ENCODE measurements around the gene ADAM12.

Gene ADAM12

DNA sequence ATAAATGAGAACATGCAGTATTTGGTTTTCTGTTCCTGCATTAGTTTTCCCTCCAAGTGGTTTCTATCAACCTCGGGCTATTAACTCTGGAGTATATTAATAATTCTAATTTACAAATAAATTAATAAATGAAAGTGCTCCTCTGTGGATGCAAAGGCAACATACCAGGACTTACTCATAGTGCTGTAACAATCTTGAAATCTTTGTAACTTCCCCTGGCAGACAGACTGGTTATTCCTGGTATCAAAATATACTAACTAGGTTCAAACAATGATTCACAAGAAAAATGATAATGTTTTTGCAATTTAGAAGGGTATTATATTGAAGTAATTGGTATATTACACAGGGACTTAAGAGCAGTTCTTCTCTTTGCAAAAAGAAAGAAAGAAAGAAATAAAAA, 314.7 kb downstream of the ADAM12 start:
- POLR2A ChIA-PET, result no interaction called here
- no peak for DNase-seq (ENCODE audit: extremely low spot score)
- TF ChIP-seq CTBP1 (IDR thresholded peaks at IDR 0.05; ENCODE audit: borderline replicate concordance), result no peak
- TF ChIP-seq LEF1 (IDR thresholded peaks at IDR 0.05; ENCODE audit: borderline replicate concordance), result no peak
- no peak for TF ChIP-seq FOXM1 (IDR thresholded peaks at IDR 0.05; ENCODE audit: borderline replicate concordance)
- TF ChIP-seq SP1 (IDR thresholded peaks at IDR 0.05), result no peak
- no peak for TF ChIP-seq ZNF384 (IDR thresholded peaks at IDR 0.05)
- CTCF ChIA-PET, result no interaction called here

- ChIA-PET CTCF (no interaction called here), POLR2A (no interaction called here)
- TF ChIP-seq NFRKB (IDR thresholded peaks at IDR 0.05) (no peak), HDGF (IDR thresholded peaks at IDR 0.05; ENCODE audit: borderline replicate concordance) (no peak), FOXA1 (IDR thresholded peaks at IDR 0.05) (no peak), SP1 (IDR thresholded peaks at IDR 0.05) (no peak), ELF4 (IDR thresholded peaks at IDR 0.05) (no peak), SUZ12 (IDR thresholded peaks at IDR 0.05) (no peak), LEF1 (IDR thresholded peaks at IDR 0.05; ENCODE audit: borderline replicate concordance) (no peak), ZNF384 (IDR thresholded peaks at IDR 0.05) (no peak), FOXM1 (IDR thresholded peaks at IDR 0.05; ENCODE audit: borderline replicate concordance) (no peak), CTBP1 (IDR thresholded peaks at IDR 0.05; ENCODE audit: borderline replicate concordance) (no peak)
- TF ChIP-seq, protein P1, sequence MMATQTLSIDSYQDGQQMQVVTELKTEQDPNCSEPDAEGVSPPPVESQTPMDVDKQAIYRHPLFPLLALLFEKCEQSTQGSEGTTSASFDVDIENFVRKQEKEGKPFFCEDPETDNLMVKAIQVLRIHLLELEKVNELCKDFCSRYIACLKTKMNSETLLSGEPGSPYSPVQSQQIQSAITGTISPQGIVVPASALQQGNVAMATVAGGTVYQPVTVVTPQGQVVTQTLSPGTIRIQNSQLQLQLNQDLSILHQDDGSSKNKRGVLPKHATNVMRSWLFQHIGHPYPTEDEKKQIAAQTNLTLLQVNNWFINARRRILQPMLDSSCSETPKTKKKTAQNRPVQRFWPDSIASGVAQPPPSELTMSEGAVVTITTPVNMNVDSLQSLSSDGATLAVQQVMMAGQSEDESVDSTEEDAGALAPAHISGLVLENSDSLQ (IDR thresholded peaks at IDR 0.05), result no peak
- no peak for DNase-seq (ENCODE audit: extremely low spot score)
Measured at GRCh38 chr10:126072622-126073021, 315.7 kb downstream of the ADAM12 start.

DNA sequence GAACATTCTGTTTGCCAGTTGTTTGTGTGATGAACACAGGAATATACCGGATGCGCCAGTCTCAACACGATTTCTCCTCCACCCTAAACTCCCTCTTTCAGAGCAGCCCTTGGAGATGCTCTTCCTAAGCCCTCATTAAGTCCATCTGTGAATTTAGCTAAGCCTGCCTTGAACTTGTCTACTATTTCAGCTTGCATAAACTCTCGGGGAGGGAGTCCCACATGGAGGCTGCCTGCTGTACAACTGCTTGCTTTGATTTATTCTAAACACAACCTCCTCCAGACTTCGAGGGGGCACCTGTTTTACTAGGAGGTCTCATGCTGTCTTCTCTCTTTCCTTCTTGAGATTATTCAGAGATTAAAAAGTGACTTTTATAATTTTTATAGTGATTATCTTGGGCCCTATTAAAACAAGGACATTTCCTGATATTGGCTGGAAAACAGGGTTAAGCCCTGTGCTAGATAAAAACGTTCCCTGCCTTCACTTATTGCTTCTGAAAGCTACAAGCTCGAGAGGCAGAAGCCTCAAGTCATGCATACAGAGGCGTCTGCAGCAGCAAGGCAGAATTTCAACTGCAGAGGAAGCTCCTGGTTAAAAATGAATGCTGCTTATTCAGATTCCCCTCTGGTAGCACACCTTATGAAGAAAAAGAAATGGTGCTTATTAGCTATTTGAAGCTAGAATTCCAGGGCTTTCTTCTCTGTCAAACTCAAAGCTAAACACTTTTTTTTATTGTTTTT, 317.6 kb downstream of the ADAM12 start:
- no peak for TF ChIP-seq LEF1 (IDR thresholded peaks at IDR 0.05; ENCODE audit: borderline replicate concordance)
- no peak for TF ChIP-seq FOXK2 (IDR thresholded peaks at IDR 0.05)
- TF ChIP-seq, protein P1 (IDR thresholded peaks at IDR 0.05), result no peak
- no peak for TF ChIP-seq ZNF384 (IDR thresholded peaks at IDR 0.05)
- no peak for TF ChIP-seq CTBP1 (IDR thresholded peaks at IDR 0.05; ENCODE audit: borderline replicate concordance)
- TF ChIP-seq HDGF (IDR thresholded peaks at IDR 0.05; ENCODE audit: borderline replicate concordance), result no peak
- no peak for TF ChIP-seq ELF4 (IDR thresholded peaks at IDR 0.05)
- no peak for TF ChIP-seq FOXM1 (IDR thresholded peaks at IDR 0.05; ENCODE audit: borderline replicate concordance)
- TF ChIP-seq SP1 (IDR thresholded peaks at IDR 0.05), result no peak
- TF ChIP-seq L3MBTL2 (conservative IDR thresholded peaks at IDR 0.05), result no peak
- TF ChIP-seq ARNT (IDR thresholded peaks at IDR 0.05), result no peak
- no peak for TF ChIP-seq FOXA1 (IDR thresholded peaks at IDR 0.05)
- TF ChIP-seq TARDBP (IDR thresholded peaks at IDR 0.05), result no peak
- POLR2A ChIA-PET, result no interaction called here
- CTCF ChIA-PET, result no interaction called here
- DNase-seq (ENCODE audit: extremely low spot score), result no peak

- ChIA-PET CTCF (no interaction called here), POLR2A (no interaction called here)
- DNase-seq (ENCODE audit: extremely low spot score), result no peak
- TF ChIP-seq L3MBTL2 (conservative IDR thresholded peaks at IDR 0.05), result no peak
- no peak for TF ChIP-seq NFRKB (IDR thresholded peaks at IDR 0.05)
- no peak for TF ChIP-seq FOXM1 (IDR thresholded peaks at IDR 0.05; ENCODE audit: borderline replicate concordance)
- no peak for TF ChIP-seq ZNF384 (IDR thresholded peaks at IDR 0.05)
- no peak for TF ChIP-seq TARDBP (IDR thresholded peaks at IDR 0.05)
- no peak for TF ChIP-seq CTBP1 (IDR thresholded peaks at IDR 0.05; ENCODE audit: borderline replicate concordance)
- no peak for TF ChIP-seq SP1 (IDR thresholded peaks at IDR 0.05)
Measured at GRCh38 chr10:126068322-126068721, 320.0 kb downstream of the ADAM12 start.

GRCh38 chr10:126066456-126066855, 321.8 kb downstream of the ADAM12 start:
- CTCF ChIA-PET, result no interaction called here
- TF ChIP-seq L3MBTL2 (conservative IDR thresholded peaks at IDR 0.05), result no peak
- TF ChIP-seq FOXK2 (IDR thresholded peaks at IDR 0.05), result no peak
- TF ChIP-seq ARNT (IDR thresholded peaks at IDR 0.05), result no peak
- no peak for TF ChIP-seq NFRKB (IDR thresholded peaks at IDR 0.05)
- no peak for TF ChIP-seq HDGF (IDR thresholded peaks at IDR 0.05; ENCODE audit: borderline replicate concordance)
- TF ChIP-seq ZNF384 (IDR thresholded peaks at IDR 0.05), result no peak
- no peak for TF ChIP-seq LEF1 (IDR thresholded peaks at IDR 0.05; ENCODE audit: borderline replicate concordance)
- no peak for TF ChIP-seq FOXA1 (IDR thresholded peaks at IDR 0.05)
- no peak for TF ChIP-seq FOXM1 (IDR thresholded peaks at IDR 0.05; ENCODE audit: borderline replicate concordance)
- no peak for TF ChIP-seq ELF4 (IDR thresholded peaks at IDR 0.05)
- TF ChIP-seq, protein P1 (IDR thresholded peaks at IDR 0.05), result no peak
- TF ChIP-seq SP1 (IDR thresholded peaks at IDR 0.05), result no peak
- TF ChIP-seq CTBP1 (IDR thresholded peaks at IDR 0.05; ENCODE audit: borderline replicate concordance), result no peak
- no peak for TF ChIP-seq SUZ12 (IDR thresholded peaks at IDR 0.05)
- no peak for TF ChIP-seq BHLHE40 (IDR thresholded peaks at IDR 0.05; ENCODE audit: borderline replicate concordance)
- no peak for DNase-seq (ENCODE audit: extremely low spot score)
- POLR2A ChIA-PET, result no interaction called here

DNA sequence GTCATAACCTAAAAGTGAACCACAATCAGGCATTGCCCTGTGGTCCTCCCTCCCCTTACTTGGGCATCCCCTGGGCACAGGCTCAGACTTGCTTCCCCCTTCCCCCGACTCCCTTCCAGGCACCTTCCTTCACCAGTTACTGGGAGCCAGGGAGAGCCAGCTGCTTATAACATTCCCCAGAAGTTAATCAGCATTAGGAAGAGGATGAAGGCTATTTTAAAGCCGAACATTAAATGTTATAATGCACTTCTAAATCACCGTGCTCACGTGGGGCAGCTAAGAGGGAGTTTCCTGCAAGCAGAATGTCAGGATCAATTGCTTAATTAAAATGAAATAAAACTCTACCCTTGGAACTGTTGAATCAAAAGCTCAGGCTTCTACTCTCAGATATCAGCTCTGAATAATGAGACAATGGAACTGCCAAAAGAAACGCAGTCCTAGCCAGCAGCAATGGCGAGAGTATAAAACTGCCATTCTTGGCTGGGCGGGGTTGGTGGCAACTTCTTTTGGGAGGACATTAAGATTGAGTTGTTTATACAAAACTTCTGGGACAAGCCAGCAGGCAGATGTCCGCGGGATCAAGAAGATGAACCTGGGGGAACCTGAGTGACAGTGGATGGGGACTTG, 322.4 kb downstream of the ADAM12 start:
- CTCF ChIA-PET, result no interaction called here
- DNase-seq (ENCODE audit: extremely low spot score), result no peak
- POLR2A ChIA-PET, result no interaction called here
- no peak for TF ChIP-seq L3MBTL2 (conservative IDR thresholded peaks at IDR 0.05)
